DND-41 (cell line): ENCODE data around the gene TPM2.

Source experiments
- ATAC-seq: fragments of 200-7000 bp; cut with Tn5 transposase; 3 replicates; pipeline ENCODE4 v1.9.1; 2021; ENCODE audit warnings: low read depth; ENCODE audit not compliant: insufficient read depth
- DNase-seq: peaks from one replicate; pipeline ENCODE4 v3.0.0-alpha.2; 2020
- H2AFZ ChIP-seq: 2 replicates; pipeline ENCODE4 v1.6.0; 2012; ENCODE audit warnings: low read depth, low read length
- H3K27ac ChIP-seq: 2 replicates; pipeline ENCODE4 v1.5.1; 2012; ENCODE audit warnings: low read length, inconsistent platforms
- H3K27me3 ChIP-seq: fragments of 200-600 bp; sonication (generic); 2 replicates; pipeline ENCODE4 v1.6.0; 2012; ENCODE audit warnings: low read length, mild to moderate bottlenecking, inconsistent platforms; ENCODE audit not compliant: insufficient read depth, poor library complexity
- H3K36me3 ChIP-seq: 2 replicates; pipeline ENCODE4 v1.5.1; 2012; ENCODE audit warnings: low read length, inconsistent platforms; ENCODE audit not compliant: insufficient read depth
- H3K4me1 ChIP-seq: 2 replicates; pipeline ENCODE4 v1.5.1; 2012; ENCODE audit warnings: mild to moderate bottlenecking, low read length; ENCODE audit not compliant: insufficient read depth
- H3K4me2 ChIP-seq: 2 replicates; pipeline ENCODE4 v1.6.0; 2012; ENCODE audit warnings: mild to moderate bottlenecking, moderate library complexity, low read length, inconsistent platforms; ENCODE audit not compliant: insufficient read depth
- H3K4me3 ChIP-seq, 2 experiments: fragments of 200-600 bp in 1 of 2; shearing (Covaris generic) in 1 of 2; 2 replicates each; pipeline ENCODE4 v1.5.1; 2012 to 2016; ENCODE audit warnings: inconsistent platforms in 2 of 2, low read length in 2 of 2, mild to moderate bottlenecking in 2 of 2, low read depth in 1 of 2, moderate library complexity in 1 of 2
- H3K79me2 ChIP-seq: 2 replicates; pipeline ENCODE4 v1.6.0; 2012; ENCODE audit warnings: low read length, inconsistent platforms; ENCODE audit not compliant: insufficient read depth
- H3K9ac ChIP-seq: 2 replicates; pipeline ENCODE4 v1.6.0; 2012; ENCODE audit warnings: low read depth, mild to moderate bottlenecking, inconsistent platforms, low read length, moderate library complexity
- H3K9me3 ChIP-seq: 2 replicates; pipeline ENCODE4 v1.5.1; 2012; ENCODE audit warnings: low read length, moderate library complexity, mild to moderate bottlenecking, inconsistent platforms; ENCODE audit not compliant: insufficient read depth, severe bottlenecking
- H4K20me1 ChIP-seq: 2 replicates; pipeline ENCODE4 v1.6.0; 2012; ENCODE audit warnings: low read length; ENCODE audit not compliant: insufficient read depth
- EZH2 ChIP-seq: IDR thresholded peaks from 3 replicates; pipeline ENCODE4 v1.6.1; 2012; ENCODE audit warnings: borderline replicate concordance, low read depth, mild to moderate bottlenecking, moderate library complexity, low read length, inconsistent platforms; ENCODE audit not compliant: severe bottlenecking
- TF ChIP-seq, protein P1 (sequence below): IDR thresholded peaks from 2 replicates; pipeline ENCODE4 v1.5.1; 2012; ENCODE audit warnings: borderline replicate concordance, low read length, moderate library complexity, mild to moderate bottlenecking; ENCODE audit not compliant: poor library complexity, severe bottlenecking; ENCODE audit errors: extremely low read depth

TPM2 gene

GRCh38 chr9:35728041-35728971 lies 38.6 kb upstream of the TPM2 start:
- Histone ChIP-seq H3K27me3 (no peaks in the 10 kb centered on the region), H3K4me3 (peak overlapping the region in 1 of 2 experiments; percentile 37; a peak in 1 of 4 replicates), H3K9me3 (no peaks in the 10 kb centered on the region), H2AFZ (no peak overlapping the region), H4K20me1 (peaks cover 51% of the 10 kb centered on the region), H3K36me3 (peaks cover 54% of the 10 kb centered on the region), H3K4me2 (peak overlapping the region; percentile 93), H3K9ac (no peak overlapping the region; the same call in 1 of the 2 replicates), H3K79me2 (peaks cover 74% of the 10 kb centered on the region), H3K4me1 (peaks cover 50% of the 10 kb centered on the region), H3K27ac (peak overlapping the region; percentile 36)
- DNase-seq: peak; percentile 47
- TF ChIP-seq, protein P1, sequence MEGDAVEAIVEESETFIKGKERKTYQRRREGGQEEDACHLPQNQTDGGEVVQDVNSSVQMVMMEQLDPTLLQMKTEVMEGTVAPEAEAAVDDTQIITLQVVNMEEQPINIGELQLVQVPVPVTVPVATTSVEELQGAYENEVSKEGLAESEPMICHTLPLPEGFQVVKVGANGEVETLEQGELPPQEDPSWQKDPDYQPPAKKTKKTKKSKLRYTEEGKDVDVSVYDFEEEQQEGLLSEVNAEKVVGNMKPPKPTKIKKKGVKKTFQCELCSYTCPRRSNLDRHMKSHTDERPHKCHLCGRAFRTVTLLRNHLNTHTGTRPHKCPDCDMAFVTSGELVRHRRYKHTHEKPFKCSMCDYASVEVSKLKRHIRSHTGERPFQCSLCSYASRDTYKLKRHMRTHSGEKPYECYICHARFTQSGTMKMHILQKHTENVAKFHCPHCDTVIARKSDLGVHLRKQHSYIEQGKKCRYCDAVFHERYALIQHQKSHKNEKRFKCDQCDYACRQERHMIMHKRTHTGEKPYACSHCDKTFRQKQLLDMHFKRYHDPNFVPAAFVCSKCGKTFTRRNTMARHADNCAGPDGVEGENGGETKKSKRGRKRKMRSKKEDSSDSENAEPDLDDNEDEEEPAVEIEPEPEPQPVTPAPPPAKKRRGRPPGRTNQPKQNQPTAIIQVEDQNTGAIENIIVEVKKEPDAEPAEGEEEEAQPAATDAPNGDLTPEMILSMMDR: no peak
- no peak for TF ChIP-seq EZH2
- peak; percentile 17; the same call in 1 of the 3 replicates for ATAC-seq

- TF ChIP-seq, protein P1: no peak
- TF ChIP-seq EZH2: no peak
- no peak overlapping the region for H2AFZ ChIP-seq
- no peak for DNase-seq
- H3K4me1 ChIP-seq: peaks cover 44% of the 10 kb centered on the region
- H3K4me2 ChIP-seq: peak overlapping the region; percentile 93; the same call in 1 of the 2 replicates
- no peak overlapping the region for H3K4me3 ChIP-seq
- peaks cover 61% of the 10 kb centered on the region for H3K36me3 ChIP-seq
- H3K9me3 ChIP-seq: no peaks in the 10 kb centered on the region
- H4K20me1 ChIP-seq: peaks cover 51% of the 10 kb centered on the region
- no peaks in the 10 kb centered on the region for H3K27me3 ChIP-seq
- no peak for ATAC-seq
- peaks cover 68% of the 10 kb centered on the region for H3K79me2 ChIP-seq
- peak overlapping the region; percentile 36 for H3K27ac ChIP-seq
- no peak overlapping the region; the same call in 1 of the 2 replicates for H3K9ac ChIP-seq
Observed at GRCh38 chr9:35727676-35728040, 37.9 kb upstream of the TPM2 start.

DNA sequence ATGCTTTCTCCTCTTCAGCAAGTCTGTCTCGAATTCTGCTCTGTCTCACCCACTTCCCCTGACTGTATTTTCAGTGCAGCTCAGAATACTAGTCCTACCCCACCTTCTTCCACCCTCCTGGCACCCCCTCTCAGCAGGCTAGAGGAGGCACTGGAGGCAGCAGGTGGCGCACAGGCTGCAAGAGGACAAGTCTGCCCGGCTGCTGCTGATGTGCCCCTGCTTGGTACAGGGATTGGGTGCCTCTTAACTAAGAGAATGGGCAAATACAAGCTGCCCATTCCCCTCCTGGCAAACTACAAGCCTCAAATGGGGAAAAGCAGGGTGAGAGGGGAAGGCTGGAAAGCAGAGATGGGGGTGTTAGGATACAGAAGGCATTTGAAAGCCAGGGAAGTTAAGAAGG lies 37.2 kb upstream of the TPM2 start:
- Histone ChIP-seq H3K27me3 (no peaks in the 10 kb centered on the region), H4K20me1 (peaks cover 51% of the 10 kb centered on the region), H2AFZ (no peak overlapping the region), H3K9me3 (no peaks in the 10 kb centered on the region), H3K4me1 (peaks cover 44% of the 10 kb centered on the region), H3K79me2 (peaks cover 65% of the 10 kb centered on the region), H3K4me2 (0 out of 2 replicates have a peak overlapping the region, but pooled peaks have one; percentile 93), H3K27ac (0 out of 2 replicates have a peak overlapping the region, but pooled peaks have one; percentile 16), H3K4me3 (no peak overlapping the region), H3K9ac (no peak overlapping the region), H3K36me3 (peaks cover 68% of the 10 kb centered on the region)
- ATAC-seq (peak; percentile 35; the same call in 1 of the 3 replicates), DNase-seq (peak; percentile 39)
- TF ChIP-seq, protein P1: peak; percentile 23
- TF ChIP-seq EZH2: no peak
